Suppressor macrophage (primary cell): Measurements from ENCODE around the gene SIGLEC6.

Source experiments
- DNase-seq, 4 experiments: peaks; one replicate each; pipeline ENCODE4 v3.0.0-alpha.2; 2020 to 2022

Gene SIGLEC6

DNA sequence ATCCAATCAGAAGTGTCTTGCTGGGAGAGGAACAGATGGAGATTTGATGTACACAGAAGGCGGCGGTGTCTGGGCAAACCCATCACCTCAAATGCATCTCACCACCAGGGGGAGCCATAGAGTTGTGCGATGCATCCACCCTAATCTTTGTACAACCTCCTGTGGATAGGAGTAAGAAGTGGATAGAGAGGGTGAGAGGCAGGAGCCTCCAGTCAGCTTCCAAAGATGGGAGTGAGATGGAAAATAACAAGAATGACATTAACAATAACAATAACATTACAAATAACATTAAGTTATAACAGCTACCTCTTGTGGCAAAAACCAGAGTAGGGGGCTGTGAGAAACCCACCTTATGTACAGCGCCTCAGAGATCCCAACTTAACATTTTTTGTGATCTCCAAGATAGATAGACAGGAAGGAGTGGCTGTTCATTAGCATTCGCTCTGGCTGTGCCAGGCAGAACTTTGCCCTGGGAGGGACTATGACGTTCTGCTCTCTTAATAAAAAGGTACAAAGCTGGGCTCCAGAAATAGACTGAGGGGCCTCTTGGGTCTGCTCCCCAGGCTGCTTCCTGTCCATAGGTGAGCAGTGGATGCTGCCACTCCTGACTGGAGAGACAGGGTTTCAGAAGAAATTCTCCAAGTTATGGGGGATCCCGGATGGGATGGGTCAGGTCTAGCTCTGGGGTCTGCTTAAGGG, 58.3 kb downstream of the SIGLEC6 start:
- DNase-seq = peak; percentile 87 to 96 (median 93)

DNA sequence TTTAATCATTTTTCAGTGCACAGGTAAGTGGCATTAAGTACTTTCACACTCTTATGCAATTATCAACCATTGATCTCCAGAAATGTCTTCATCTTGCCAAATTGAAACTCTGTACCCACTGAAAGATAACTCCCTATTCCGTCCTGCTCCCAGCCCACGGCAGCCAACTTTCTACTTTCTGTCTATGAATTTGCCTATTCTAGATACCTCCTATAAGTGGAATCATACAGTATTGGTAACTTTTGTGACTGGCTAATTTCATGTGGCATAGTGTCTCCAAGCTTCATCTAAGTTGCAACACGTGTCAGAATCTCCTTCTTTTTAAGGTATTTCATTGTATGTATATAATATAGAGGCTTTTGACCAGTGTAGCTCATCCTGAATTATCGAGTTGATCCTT, 58.9 kb downstream of the SIGLEC6 start:
- no peak for DNase-seq

DNA sequence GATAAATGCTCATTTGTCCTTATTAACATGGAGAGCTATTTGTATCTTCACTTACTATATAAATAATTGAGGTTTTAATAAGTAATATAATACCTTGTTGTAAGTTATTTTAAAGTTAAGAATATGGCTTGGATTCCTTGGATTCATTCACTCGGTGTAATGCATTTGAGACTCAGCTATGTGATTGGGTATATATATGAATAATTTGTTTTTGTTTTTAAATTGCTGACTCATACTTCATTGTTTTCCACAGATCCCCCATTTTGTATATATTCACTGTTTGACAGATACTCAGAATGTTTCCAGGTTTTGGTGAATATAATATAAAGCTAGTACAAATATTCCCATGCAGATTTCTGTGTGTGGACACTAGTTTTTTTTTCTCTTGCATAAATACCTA, 59.9 kb downstream of the SIGLEC6 start:
- DNase-seq = no peak

DNA sequence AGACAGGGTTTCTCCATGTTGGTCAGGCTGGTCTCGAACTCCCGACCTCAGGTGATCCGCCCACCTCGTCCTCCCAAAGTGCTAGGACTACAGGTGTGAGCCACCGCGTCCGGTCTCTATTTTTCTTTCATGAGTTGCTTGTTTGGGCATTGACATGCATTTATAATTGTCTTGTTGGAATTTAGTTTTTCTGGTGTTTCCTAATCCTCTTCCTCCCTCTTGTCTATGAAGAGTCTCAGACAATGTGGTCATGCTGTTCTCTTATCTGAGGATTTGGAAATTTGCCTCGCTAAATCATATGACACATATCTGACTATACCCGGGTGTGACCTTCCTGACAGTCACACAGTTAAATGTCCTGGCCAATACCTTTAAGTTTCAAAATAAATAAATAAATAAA, 60.5 kb downstream of the SIGLEC6 start:
- peak in 2 of 4 experiments; percentile 49 to 61 for DNase-seq

DNA sequence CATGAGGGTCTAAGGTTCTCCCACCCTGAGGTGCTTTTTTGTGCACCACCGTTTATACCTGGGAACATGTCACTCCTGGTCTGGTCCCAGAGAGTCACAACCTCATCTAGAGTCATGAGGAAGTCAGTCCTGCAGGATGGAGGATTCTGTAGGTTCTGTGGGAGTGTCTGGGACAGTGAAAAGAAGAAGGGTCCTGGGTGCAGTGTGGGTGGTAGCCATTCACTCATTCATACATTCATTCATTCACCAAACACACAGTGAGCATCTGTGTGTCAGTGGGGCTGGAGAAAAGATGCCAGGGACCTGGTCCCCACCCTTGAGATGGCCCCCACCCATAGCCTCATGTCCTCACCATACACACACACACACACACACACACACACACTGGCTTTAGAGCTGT, 61.8 kb downstream of the SIGLEC6 start:
- no peak for DNase-seq

DNA sequence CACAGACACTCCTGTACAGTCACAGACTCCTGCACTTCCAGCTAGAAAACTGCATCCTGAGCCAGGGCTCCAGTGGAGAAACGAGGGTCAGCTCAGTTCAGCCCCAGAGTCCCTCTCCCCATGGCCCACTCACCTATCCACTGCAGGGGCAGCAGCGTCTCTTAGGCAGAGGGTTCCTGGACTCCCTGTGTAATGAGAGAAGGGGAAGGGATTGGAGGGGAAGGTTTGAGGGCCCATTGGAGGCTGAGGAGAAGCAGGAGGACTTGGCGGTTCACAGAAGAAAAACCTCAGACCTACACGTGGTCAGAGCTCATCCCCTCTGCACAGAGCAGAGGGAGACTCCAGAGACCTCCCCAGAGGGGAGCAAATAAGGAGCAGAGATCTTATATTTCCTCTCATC, 62.3 kb downstream of the SIGLEC6 start:
- no peak for DNase-seq

DNA sequence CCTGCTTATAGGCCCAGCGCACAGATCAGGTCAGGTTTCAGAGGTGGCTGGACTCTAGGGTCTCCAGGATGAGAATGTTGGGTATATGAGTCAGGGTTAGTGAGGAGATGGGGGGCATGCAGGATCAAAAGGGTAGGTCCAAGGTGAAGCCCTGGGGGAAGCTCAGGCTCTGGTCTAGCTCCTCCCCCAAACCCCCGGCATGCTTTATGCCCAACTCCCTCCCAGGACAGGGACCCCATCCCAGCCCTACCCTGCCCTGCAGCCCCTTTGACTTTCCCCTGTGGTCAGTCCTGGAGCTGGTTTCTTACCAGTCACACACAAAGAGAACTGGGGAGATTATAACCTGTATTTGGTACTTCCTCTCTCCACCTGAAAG, 62.9 kb downstream of the SIGLEC6 start:
- DNase-seq = no peak

DNA sequence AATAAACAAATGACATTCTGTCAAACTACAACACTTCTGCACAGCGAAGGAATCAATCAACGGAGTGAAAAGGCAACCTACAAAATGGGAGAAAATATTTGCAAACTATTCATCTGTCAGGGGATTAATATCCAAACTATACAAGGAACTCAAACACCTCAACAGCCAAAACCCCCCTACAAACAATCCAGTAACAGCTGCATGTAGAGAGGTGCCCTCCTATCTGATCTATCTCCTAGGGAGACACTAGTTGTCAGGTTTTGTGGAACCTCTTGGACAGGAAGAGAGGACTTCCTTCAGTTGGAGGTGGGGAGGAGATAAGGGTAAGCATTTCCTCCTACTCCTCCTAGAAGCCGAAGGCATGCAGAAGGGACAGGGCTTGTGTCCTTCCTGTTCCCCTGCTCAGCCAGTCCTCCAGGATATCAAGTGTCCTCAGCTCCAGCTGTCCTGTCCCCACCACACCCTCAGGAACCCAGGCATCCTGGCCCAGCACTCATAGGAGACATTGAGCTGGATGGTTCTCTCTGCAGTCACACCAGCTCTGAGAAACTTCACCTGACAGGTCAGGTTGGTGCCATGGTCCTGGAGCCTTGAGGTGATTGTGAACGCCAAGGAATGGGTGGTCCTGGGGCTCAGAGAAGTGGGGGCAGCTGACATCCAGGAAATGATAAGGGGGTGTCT, 63.5 kb downstream of the SIGLEC6 start:
- DNase-seq = peak in 1 of 4 experiments; percentile 33
